Renal pelvis (tissue), 4 donors: ENCODE measurements around the gene GAPDH. TPM values are rescaled to one million over a fixed set of nuclear protein-coding genes. Genes with fewer than 3 reads are reported as not detected.

Experiments
- DNase-seq: peaks from one replicate; pipeline ENCODE4 v3.0.0-alpha.2; 2013
- polyA plus RNA-seq, 3 donors: library from polyadenylated mRNA; unstranded; fragments of 120-200 nt; gene quantifications; one replicate each; pipeline ENCODE4 v1.2.1, GENCODE V29; 2013; ENCODE audit not compliant: insufficient read length in 3 of 3

The GAPDH gene
- polyA plus RNA-seq, 3 donors = 2,127 to 2,548 (median 2,322) TPM

DNA sequence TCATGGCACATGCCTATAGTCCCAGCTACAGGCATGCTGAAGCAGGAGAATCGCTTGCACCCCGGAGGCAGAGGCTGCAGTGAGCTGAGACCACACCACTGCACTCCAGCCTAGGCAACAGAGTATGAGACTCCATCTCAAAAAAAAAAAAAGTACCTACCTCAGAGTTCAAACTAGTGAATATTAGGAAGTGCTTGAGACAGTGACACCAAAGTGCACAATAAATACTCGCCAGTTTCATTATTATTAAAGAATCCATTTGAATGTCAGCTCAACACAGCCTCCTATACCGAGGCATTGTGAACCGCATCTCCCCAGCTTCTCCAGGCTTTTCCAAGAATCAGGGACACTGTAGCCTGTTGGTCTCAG is 5.0 kb downstream of the GAPDH start:
- no peak for DNase-seq

DNA sequence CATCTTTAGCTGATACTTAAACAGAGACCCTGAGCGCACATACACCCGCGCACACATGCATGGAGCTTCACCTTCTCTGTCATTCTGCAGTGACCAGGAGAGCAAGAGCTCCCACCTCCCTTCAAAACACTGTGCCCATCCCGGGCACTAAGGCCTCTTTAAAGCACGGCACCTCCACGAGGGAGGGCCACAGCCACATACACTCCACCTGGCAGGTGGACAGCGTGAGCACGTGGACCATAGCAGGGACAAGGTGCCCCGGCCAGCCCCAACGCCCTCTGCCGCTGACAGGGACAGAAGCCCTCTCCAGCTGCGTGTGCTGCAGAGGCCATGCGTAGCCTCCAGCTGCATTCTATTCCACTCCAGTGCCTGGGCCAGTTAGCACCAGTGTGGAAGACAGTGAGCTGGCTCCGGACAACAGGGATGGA is 5.4 kb downstream of the GAPDH start:
- no peak for DNase-seq

DNA sequence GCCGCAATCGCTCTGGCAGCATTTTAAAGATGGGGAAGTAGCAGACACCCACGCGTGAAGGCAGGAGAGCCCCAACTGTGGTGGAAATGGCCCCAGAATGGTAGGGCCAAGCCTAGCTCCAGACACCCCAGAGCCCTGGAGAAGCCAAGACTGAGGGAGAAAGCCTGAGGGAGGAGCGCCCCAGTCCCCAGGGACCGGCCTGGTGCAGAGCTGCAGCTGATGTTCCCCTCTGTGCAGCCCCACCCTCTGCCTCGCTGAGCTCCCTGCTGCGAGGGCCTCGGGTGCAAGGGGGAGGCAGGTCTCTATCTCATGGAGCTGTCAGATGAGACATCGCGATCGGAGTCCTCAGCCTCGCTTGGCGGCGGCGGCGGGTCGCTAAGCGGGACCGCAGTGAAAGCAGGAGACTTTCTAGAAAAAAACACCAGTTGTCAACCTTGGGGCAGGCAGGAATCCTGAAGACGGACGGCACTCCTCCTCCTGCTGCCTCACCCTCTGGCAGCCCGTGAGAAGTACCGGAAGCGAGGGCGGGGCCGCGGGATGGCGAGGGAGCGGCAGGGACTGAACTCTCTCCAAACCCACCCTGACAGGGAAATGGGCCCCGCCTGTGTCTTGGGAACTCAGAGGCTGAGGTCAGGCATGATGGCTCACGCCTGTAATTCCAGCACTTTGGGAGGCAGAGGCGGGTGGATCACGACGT is 6.0 kb downstream of the GAPDH start:
- peak; percentile 88 for DNase-seq

DNA sequence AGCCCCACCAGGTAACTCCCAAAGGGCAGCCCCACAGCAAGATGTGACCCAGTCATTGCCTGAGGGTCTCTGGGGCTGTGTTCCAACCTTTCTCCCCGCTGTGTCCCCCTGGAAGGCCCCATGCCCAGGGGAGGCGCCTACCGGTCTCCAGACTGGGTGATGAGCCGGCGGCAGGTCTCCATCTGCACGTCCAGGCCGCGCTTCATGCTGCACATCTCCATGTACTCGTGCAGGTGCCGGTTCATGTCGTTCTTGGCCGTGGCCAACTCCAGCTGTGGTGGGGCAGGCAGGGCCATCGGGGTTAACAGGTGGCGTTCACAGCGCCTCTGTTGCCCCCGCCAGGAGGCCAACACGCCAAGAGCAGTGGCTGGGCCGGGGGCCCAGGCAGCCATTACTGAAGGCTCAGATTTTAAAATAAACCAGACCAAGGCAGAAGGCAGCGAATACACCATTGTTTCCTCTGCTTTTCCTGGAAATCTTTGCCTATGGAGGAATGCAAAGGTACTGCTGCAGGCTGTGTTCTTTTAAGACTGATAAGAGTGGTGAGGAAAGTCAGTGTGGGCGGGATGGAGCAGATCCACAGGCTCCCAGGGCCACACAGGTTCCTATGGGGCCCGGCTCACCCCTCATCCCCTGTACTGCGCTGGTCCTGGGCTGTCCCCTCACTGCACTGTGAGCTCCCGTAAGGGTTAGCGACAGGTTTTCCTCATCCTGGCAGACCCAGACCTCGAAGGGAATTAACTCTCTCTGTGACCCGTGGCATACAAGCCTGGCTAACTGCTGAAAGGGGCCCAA is 7.3 kb downstream of the GAPDH start:
- no peak for DNase-seq

DNA sequence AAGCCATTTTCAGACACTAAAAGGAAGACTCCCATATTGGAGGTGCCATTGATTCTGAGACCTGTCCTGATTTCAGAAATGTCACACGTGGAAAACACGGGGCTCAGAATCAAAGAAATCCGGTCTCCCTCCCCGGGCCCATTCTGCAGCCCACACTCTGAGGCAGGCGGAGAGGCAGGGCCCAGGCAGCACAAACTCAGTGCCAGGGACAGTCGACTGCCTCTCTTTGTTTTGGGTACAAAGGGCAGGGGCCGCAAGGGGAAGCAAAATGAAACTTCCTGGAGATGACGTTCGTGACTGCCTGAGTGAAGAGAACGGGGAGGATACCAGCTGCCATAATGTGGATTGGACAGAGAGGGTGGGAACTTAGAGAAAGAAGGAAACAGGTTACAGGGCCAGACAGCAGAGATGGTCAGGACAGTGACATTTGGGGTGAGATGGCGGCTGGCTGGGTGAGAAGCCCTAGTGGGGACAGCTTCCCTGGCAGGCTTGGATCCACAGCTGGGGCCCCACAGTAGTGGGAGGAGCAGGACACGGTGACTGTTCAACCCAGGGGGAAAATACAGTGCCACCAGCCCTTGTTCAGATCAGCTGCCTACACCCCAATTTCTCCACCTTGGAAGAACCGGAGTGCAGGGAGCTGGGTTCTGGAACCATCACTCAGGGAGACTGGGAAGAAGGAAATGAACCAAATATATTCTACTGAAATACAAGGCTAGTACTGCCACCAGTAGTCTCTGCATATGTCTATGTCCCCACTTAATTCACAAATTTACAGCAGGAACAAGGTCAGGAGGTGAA is 8.1 kb downstream of the GAPDH start:
- DNase-seq = no peak

DNA sequence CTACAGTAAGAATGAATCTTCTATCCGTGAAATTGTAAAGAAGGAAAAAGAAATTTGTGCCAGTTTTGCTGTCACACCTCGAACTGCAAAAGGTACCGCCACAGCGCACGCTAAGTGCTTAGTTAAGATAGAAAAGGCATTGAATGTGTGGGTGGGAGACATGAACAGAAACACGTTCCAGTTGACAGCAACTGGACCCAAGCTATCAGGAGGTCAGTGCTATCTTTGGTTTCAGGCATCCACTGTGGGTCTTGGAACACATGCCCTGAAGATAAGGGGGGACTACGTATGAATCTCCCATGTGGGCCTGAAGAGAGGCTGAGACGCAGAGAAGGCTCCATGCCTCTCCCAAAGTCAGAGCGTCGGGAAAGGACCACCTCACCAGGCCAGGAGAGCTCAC is 11.7 kb downstream of the GAPDH start:
- no peak for DNase-seq

DNA sequence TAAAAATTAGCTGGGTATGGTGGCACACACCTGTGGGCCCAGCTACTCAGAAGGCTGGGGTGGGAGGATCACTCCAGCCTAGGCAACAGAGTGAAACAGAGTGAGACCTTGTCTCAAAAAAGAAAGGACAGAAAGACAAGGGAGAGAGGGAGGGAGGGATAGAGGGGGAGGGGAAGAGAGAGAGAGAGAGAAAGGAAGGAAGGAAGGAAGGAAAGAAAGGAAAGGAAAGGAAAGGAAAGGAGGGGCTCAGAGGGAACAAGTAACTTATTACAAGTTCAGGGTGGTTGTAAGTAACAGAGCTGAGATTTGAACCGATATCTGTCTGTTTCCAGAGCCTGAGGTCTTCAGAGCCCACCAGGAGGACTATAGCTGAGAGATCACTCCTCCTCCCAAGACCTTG is 13.2 kb downstream of the GAPDH start:
- no peak for DNase-seq

DNA sequence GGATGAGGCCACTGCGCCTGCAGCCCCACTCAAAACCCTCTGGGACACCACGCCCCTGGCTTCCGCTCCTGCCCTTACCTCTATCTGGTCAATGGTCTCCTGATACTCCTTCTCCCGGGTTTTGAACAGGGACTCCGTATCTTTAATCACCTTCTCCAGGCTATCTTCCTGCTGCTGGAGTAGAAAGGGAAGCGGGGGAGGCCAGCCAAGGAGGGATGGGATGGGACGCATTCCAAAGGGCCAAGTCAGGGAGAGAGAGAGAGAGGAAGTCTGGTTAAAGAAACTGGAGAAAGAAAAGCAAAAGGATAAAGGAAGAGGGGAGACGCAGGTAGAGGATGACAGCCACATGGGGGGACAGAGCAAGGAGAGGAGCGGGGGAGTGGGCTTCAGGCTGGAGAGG is 13.7 kb downstream of the GAPDH start:
- DNase-seq = no peak

DNA sequence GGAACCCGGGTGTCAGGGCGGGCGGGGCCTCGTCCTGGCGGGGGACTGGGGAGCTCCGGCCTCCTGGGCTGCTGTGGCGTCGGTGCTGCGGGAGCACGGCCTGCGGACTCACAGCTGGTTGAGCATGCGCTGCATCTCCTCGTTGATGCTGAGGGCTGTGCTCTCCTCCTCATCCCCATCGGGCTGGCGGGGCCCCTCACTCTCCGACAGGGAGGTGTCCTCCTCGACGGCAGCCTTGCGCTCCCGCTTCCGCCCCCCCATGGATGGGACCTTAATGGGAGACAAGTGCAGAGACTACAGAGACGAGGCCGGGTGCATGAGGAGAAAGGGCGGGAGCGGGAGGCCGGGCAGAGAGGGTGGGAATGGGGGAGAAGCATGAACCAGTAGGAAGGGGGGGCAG is 14.2 kb downstream of the GAPDH start:
- no peak for DNase-seq

DNA sequence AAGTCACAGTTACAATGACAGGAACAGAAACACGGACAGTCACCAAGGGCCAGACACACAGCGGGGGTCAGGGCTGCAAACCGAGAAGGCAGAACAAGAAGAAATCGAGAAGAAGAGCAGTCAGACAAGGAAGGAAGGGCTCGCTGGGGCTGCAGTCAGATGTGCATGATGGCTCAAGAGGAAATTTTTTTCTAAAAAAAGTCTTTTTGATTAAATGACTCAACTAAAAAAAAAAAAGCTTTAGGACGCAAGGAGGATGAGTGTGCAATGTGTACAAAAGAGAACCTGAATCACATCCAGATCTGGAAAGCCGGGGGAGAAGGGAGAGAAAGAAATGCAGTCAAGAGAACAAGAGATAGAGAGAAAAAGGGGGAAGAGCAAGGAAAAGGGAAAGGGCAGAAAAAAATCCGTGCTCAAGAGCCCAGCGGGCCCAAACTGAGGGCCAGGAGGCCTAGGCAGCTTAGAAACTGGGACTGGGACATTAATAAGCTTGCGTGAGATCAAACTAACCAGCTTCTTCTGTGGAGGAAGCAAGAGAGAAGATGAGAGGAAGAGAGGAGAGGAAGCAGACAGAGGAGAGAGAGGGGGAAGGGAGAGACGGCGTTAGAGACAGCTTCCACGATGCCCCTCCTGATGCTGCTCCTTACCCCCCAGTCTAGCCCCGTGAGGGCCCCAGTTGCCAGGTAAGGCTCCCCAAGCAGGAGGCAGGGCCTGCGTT is 14.8 kb downstream of the GAPDH start:
- DNase-seq = no peak

DNA sequence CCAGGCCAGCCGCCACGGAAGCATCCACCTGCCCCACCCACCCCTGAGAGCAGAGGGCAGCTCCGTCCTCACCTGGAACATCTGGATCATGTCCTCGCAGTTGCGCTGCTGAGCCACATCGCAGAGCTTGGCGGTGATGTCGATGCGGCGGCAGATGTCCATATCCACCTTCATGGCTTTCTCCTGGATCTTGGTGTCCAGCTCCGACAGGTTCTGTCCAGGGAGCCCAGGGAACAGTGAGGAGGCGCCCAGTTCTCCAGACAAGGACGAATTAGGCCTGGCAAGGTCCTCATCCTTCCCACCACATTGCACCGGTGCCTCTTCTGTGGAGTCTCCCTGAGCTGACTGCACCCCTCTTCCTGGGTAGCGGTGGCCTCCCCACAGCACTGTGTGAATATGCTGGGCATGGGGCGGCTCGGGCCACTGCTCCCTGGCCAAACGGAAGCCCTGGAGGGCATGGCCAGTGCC is 15.4 kb downstream of the GAPDH start:
- no peak for DNase-seq

DNA sequence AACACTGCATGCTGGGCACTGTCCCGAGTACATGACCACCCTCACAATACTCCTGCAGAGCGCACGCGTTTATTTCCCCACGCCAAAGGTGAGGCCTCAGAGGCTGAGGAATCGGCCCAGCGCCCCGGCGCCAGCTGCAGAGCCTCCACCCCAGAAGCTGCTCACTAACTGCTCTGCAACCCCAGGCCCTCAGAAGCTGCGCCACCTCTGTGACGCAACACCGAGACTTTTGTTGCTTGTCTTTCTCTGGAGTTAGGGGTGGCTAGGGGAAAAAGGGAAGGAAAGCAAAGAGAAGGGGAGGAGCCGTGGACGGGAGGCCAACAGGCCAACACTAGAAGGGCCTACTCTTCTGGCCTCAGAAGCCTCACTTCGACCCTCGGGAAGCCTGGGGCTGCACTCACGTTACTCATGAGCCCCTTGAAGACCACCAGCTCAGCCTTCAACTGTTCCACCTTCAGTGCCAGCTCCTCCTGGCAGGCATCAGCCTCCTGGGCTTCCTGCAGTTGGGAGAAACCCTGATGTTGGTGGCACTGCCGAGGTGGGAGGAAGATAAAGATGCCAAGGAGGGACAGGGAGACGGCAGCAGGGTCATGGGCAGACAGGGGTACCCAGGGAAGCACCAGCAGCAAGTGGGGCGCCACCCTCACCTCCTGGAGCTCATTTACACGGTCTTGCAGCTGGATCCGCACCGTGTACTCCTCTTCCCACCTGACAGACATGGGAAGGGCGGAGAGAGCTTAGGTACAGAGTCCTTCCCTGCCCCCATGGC is 16.2 kb downstream of the GAPDH start:
- no peak for DNase-seq

DNA sequence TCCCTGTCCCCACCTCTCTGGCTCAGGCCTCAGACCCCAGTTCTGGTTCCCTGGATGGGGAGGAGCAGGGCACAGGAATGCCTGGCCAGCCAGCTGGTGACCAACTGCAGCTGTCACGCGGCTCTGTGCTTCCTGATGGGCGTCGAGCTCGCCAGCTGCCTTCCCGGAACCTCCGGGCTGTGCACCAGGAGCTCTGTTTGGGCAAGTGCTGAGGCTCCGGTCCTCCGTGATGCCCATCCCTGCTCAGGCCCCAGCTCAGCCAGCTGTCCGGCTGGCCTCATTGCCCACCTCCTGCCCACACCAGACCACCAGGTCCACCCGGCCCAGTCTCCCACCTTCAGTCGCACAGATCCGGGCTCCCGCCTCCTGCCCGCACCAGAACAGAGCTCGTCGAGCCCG is 16.7 kb downstream of the GAPDH start:
- DNase-seq = no peak

DNA sequence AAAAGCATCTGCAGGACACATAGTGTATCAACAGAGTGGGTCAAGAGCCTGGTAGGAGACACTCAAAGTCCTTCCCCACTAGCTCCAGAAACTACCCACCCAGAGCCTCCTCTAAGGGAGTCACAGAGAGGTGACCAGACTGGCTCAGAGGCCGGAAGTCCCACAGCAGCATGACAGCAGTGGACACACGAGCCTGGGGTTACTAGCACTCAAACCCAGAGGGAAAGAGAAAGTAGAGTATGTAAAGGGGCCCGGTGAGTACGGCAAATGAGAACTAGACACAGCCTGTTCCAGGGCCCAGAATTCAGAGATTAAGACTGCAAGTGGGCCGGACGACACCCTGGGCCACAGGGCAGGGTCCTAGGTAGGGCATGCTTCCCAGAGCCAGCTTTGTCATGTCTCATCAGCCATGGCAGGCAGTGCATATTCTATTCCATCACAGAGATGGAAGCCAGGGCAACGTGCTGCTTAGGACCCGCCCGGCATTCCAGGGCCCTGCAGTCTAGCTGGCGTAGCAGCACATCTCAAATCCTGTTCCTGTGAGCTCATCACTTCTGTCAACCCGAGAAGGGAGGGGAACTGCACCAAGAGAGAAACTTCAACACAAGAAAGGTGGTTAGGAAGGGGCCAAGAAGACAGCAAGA is 17.3 kb downstream of the GAPDH start:
- DNase-seq = no peak

DNA sequence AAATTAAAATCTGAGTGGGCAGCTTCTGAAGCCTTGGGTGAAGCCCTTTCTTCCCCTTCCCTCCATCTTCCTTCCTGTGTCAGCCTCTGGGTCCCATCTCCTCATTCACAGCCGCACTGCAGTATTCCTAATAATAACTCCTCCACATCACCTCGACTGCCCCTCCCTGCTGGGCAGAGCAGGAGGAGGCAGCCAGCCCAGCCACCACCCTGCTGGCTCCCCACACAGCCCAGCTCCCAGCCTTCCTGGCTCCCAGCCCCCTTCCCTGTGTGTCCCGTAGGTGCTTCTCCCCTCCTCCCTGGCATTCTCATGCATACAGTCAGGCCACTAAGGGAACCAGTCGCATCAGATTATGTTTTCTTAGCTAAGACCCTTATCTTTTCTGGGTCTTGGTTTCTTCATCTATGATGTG is 17.8 kb downstream of the GAPDH start:
- no peak for DNase-seq

DNA sequence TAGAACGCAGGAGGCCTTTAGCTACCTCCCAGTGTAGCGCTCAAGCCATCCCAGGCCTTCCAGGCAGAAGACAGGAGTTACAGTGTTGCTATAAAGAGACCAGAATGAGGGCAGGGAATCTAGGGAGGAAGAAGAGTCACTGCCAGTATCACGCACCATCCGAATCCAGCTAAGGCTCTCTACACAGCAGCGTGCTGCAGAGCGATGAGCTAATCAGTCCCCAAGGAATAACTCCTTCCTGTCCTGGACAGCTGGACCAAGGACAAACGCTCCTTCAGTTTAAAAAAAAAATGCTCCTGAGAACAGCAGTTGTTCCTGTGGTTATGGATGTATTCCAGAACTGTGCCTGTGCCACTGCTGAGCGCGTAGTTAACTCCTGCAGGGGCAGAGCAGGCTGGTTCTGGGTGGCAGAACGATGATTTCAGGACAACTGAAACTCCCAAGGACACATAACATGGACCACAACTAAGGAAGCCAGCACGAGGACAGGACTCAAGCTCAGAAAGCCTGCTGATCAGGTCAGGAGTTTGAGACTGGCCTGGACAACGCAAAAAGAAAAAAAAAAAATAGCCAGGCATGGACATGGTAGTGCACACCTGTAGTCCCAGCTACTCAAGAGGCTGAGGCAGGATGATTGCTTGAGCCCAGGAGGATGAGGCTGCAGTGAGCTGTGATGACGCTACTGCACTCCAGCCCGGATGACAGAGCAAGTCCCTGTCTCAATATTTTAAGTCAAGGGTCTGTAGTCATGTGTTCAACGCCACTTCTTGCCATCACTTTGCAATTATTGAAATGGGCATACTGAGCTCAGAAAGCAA is 18.9 kb downstream of the GAPDH start:
- DNase-seq = no peak

DNA sequence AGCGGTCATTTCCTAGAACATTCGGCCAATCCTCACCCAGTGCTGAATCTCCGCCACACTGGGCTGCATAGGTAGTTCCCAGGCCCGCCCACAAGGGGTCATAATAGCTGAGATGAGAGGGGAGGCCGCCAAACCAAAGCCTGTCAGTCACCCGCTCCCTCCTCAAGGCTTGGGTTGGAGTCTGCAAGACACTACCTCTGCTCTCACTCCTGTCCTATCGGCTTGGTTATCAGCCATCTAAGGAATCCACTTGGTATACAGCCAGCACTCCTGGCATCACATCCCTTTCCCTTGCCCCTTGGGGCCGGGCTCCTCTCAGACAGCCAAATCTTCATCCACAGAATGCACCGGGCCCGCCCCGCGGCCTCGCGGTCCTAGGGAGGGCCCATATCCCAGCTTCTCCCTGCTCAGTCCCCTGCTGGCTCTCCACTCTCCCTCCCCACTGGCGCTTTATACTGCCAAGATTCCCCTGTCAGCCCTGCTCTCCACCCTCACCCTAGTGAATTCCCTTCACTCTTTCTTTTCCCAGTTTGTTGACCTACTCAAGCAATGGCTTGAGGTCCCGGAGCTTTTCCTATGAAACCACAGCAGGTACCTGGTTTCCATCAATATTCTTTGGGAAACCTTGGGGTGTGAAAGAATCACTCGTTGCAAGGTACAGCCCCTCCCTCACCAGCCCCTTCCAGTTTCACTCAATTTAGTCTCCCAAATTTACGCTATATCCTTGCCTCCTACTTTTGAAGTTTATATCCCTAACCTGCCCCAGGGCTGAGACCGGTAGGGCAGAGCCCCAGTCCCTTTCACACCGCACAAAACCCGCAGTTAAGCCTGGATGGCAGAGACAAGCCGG is 20.1 kb downstream of the GAPDH start:
- no peak for DNase-seq

DNA sequence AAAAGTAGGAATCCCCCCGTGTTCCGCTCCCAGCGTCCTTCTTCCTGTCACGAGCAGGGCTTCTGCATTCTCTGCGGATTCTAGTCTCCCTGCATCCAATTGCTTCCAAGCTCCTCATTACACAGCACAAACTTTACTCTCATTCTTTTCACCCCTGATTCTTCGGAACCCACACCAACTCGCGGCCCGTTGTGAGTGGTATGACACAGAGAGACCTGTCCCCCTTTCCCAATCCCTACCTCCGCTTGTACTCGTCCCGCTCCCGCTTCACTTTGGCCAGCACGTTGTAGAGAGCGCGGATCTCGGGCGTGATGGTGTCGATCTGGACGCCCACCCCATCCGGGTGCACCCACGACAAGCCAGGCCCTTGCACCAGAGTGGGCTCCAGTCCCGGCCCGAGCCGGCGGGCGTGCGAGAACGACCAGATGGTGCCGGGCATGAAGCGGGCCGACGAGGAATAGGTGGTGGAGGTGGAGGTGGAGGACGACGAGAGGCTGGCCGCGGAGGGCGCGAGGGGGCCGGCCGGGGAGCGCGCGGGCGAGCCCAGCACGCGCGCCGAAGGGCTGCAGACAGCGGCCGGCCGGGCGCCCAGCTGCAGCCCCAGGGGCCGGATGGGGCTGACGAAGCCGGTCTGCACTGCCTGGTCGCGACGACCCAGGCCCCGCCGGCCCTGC is 20.8 kb downstream of the GAPDH start:
- DNase-seq = no peak
